ENCODE measurements around the gene STARD10.
A peak's percentile ranks its signal among the peaks of the same experiment; 100 is the strongest.

Gene STARD10

GRCh38 chr11:72745511-72745910, 48.3 kb downstream of the STARD10 start:
- DNase-seq (ENCODE audit: low read depth in 2 of 2): no peak

- DNase-seq (ENCODE audit: low read depth in 2 of 2): no peak
These were observed 49.4 kb downstream of the STARD10 start for GRCh38 chr11:72744474-72744873.

GRCh38 chr11:72743321-72744221, 50.3 kb downstream of the STARD10 start:
- no peak for DNase-seq (ENCODE audit: low read depth in 2 of 2)

GRCh38 chr11:72742513-72743320, 51.1 kb downstream of the STARD10 start:
- DNase-seq (ENCODE audit: low read depth in 2 of 2): no peak

GRCh38 chr11:72741849-72742512, 51.9 kb downstream of the STARD10 start:
- no peak for DNase-seq (ENCODE audit: low read depth in 2 of 2)

- DNase-seq (ENCODE audit: low read depth in 2 of 2): no peak
These were observed 52.4 kb downstream of the STARD10 start for GRCh38 chr11:72741429-72741833.

GRCh38 chr11:72740562-72741428, 53.1 kb downstream of the STARD10 start:
- no peak for DNase-seq (ENCODE audit: low read depth in 2 of 2)

GRCh38 chr11:72740060-72740424, 53.8 kb downstream of the STARD10 start:
- DNase-seq (ENCODE audit: low read depth in 2 of 2): no peak

GRCh38 chr11:72739240-72740059, 54.4 kb downstream of the STARD10 start:
- DNase-seq (ENCODE audit: low read depth in 2 of 2): no peak

GRCh38 chr11:72738199-72739141, 55.4 kb downstream of the STARD10 start:
- no peak for DNase-seq (ENCODE audit: low read depth in 2 of 2)

GRCh38 chr11:72737336-72737735, 56.5 kb downstream of the STARD10 start:
- no peak for DNase-seq (ENCODE audit: low read depth in 2 of 2)

GRCh38 chr11:72736452-72737069, 57.3 kb downstream of the STARD10 start:
- peak; percentile 34 to 39 for DNase-seq (ENCODE audit: low read depth in 2 of 2)

- DNase-seq (ENCODE audit: low read depth in 2 of 2): no peak
These were observed 58.3 kb downstream of the STARD10 start for GRCh38 chr11:72735495-72736027.

- DNase-seq (ENCODE audit: low read depth in 2 of 2): no peak
These were observed 61.5 kb downstream of the STARD10 start for GRCh38 chr11:72732329-72732728.

GRCh38 chr11:72730737-72731136, 63.1 kb downstream of the STARD10 start:
- DNase-seq (ENCODE audit: low read depth in 2 of 2): no peak

- no peak for DNase-seq (ENCODE audit: low read depth in 2 of 2)
These were observed 63.6 kb downstream of the STARD10 start for GRCh38 chr11:72730243-72730642.

- no peak for DNase-seq (ENCODE audit: low read depth in 2 of 2)
These were observed 66.3 kb downstream of the STARD10 start for GRCh38 chr11:72727521-72727920.

Data from activated CD4-positive, alpha-beta T cell treated with anti-CD3 and anti-CD28 coated beads for 24 hours (primary cell).